Upper lobe of left lung (tissue), 4 donors: Measurements from ENCODE around the gene HCFC1.

Experiments used
- POLR2AphosphoS5 ChIP-seq, 2 donors: sonication (generic); formaldehyde crosslinking; IDR thresholded peaks; one replicate each; pipeline ENCODE4 v1.5.1; 2017; ENCODE audit warnings: antibody characterized with exemption in 2 of 2
- TF ChIP-seq, protein P1 (sequence below), 6 experiments: fragments of 450-650 bp in 4 of 6; fragments of 200-600 bp in 2 of 6; sonication (generic) in 2 of 6; IDR thresholded peaks; one replicate each; pipeline ENCODE4 v1.5.1; 2016 to 2019; ENCODE audit warnings: antibody characterized with exemption in 6 of 6

- TF ChIP-seq, protein P1, sequence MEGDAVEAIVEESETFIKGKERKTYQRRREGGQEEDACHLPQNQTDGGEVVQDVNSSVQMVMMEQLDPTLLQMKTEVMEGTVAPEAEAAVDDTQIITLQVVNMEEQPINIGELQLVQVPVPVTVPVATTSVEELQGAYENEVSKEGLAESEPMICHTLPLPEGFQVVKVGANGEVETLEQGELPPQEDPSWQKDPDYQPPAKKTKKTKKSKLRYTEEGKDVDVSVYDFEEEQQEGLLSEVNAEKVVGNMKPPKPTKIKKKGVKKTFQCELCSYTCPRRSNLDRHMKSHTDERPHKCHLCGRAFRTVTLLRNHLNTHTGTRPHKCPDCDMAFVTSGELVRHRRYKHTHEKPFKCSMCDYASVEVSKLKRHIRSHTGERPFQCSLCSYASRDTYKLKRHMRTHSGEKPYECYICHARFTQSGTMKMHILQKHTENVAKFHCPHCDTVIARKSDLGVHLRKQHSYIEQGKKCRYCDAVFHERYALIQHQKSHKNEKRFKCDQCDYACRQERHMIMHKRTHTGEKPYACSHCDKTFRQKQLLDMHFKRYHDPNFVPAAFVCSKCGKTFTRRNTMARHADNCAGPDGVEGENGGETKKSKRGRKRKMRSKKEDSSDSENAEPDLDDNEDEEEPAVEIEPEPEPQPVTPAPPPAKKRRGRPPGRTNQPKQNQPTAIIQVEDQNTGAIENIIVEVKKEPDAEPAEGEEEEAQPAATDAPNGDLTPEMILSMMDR (IDR thresholded peaks at IDR 0.05) = no peak
- TF ChIP-seq POLR2AphosphoS5 (IDR thresholded peaks at IDR 0.05) = no peak
Measured at GRCh38 chrX:153955228-153955732, 16.3 kb downstream of the HCFC1 start.
